GM12865 (cell line): ENCODE data around the gene TINAGL1.

Experiments used
- DNase-seq: peaks from one replicate; pipeline ENCODE4 v3.0.0; 2010; ENCODE audit warnings: low read depth
- H3K4me3 ChIP-seq: 2 replicates; pipeline ENCODE4 v1.5.1; 2011; ENCODE audit warnings: mild to moderate bottlenecking, low read depth, low read length, control low read depth
- CTCF ChIP-seq: IDR thresholded peaks from 2 replicates; pipeline ENCODE4 v1.5.1; 2011; ENCODE audit warnings: low read length, control low read depth, low read depth, inconsistent platforms; ENCODE audit not compliant: insufficient read depth; ENCODE audit errors: missing control alignments

The TINAGL1 gene

GRCh38 chr1:31579374-31579773, 3.1 kb downstream of the TINAGL1 start:
- no peak for DNase-seq
- no peak for TF ChIP-seq CTCF
- H3K4me3 ChIP-seq, result no peak overlapping the region

- DNase-seq, result no peak
- H3K4me3 ChIP-seq, result no peak overlapping the region
- no peak for TF ChIP-seq CTCF
Observed at GRCh38 chr1:31580513-31580870, 4.2 kb downstream of the TINAGL1 start.

GRCh38 chr1:31580891-31581603, 4.7 kb downstream of the TINAGL1 start:
- no peak overlapping the region for H3K4me3 ChIP-seq
- DNase-seq, result no peak
- TF ChIP-seq CTCF, result no peak

GRCh38 chr1:31581821-31582810, 5.8 kb downstream of the TINAGL1 start:
- DNase-seq, result no peak
- no peak for TF ChIP-seq CTCF
- H3K4me3 ChIP-seq, result no peak overlapping the region

- DNase-seq, result no peak
- no peak for TF ChIP-seq CTCF
- no peak overlapping the region for H3K4me3 ChIP-seq
Observed at GRCh38 chr1:31583082-31583994, 7.0 kb downstream of the TINAGL1 start.

GRCh38 chr1:31583995-31584868, 7.9 kb downstream of the TINAGL1 start:
- H3K4me3 ChIP-seq, result no peak overlapping the region
- TF ChIP-seq CTCF, result no peak
- no peak for DNase-seq
